ENCODE data around the gene PFAS.

DNA sequence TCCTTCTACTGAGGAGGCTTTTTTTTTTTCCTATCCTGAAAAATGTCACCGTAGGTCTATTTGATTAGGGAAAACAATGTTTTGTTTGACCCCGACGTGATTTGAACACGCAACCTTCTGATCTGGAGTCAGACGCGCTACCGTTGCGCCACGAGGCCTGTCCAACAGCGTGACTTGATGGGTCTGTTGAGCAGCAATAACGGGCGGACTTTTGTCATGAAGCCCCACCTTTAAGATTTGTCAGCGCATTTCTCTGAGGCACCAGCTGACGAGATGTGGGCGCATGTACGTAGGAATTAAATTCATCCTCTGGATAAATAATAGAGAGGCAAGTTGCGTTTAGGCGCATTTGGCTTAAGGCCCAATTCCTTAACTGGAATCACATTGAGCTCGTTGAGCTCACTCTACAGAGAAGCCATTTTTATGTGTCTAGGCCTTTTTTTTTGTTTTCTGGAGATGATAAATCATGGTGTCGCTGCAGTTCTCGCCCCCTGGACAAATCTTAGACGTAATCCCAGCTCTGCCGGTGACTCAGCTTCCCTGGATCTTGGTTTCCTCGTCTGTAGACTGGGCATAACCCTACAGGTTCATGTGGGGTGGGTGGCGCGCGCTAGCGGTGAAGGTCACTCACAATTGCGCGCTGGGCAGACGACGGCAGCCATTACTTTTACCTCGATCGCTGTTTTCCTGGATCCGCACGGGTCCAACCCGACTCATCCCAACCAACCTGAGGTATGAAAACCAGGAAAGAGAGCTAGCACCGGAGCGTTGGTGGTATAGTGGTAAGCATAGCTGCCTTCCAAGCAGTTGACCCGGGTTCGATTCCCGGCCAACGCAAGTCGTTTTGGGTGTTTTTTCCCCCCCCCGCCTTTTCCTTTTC is 28.1 kb upstream of the PFAS start:
- TF ChIP-seq, protein P1, sequence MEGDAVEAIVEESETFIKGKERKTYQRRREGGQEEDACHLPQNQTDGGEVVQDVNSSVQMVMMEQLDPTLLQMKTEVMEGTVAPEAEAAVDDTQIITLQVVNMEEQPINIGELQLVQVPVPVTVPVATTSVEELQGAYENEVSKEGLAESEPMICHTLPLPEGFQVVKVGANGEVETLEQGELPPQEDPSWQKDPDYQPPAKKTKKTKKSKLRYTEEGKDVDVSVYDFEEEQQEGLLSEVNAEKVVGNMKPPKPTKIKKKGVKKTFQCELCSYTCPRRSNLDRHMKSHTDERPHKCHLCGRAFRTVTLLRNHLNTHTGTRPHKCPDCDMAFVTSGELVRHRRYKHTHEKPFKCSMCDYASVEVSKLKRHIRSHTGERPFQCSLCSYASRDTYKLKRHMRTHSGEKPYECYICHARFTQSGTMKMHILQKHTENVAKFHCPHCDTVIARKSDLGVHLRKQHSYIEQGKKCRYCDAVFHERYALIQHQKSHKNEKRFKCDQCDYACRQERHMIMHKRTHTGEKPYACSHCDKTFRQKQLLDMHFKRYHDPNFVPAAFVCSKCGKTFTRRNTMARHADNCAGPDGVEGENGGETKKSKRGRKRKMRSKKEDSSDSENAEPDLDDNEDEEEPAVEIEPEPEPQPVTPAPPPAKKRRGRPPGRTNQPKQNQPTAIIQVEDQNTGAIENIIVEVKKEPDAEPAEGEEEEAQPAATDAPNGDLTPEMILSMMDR (IDR thresholded peaks at IDR 0.05; ENCODE audit: poor library complexity), result no peak
- no peak for TF ChIP-seq EZH2phosphoT487 (IDR thresholded peaks at IDR 0.05; ENCODE audit: low read depth, severe bottlenecking, unreplicated experiment)
